ENCODE data around the gene ACACB. TPM values are rescaled to one million over a fixed set of nuclear protein-coding genes. Genes with fewer than 3 reads are reported as not detected.
A peak's percentile ranks its signal among the peaks of the same experiment; 100 is the strongest.

The ACACB gene
- total and polyA plus RNA-seq, 4 donors = 8.4 to 70.3 (median 30.1) TPM

DNA sequence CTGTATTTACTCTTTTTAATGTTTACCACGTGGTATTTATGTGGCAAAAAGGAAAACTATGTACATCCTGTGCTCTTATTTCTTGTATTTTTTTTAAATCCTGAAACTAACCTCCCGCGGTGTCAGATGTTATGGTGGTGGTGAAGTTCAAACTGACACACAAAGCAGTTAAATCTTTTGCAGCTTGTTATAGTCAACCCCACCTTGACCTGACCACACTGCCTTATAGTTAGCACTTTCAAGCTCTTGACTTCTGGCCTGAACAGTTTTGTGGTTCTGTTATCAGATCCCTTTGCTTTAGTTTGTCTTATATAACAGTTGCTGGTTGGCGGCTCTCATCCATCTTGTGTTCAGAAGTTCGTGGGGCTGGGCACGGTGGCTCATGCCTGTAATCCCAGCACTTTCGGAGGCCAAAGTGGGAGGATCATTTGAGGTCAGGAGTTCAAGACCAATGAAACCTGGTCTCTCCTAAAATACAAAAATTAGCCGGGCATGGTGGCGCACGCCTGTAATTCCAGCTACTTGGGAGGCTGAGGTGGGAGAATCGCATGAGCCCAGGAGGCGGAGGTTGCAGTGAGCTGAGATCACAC, 16.9 kb upstream of the ACACB start:
- no peak overlapping the region for H3K4me3 ChIP-seq (ENCODE audit: low read length in 2 of 2)
- ATAC-seq (ENCODE audit: low FRiP score) = no peak
- H3K4me1 ChIP-seq (ENCODE audit: control insufficient read depth in 1 of 2, insufficient read depth in 2 of 2, low read length in 2 of 2) = no peaks in the 10 kb centered on the region
- H3K27me3 ChIP-seq (ENCODE audit: control insufficient read depth in 1 of 2, insufficient read depth in 2 of 2, low read length in 1 of 2) = no peaks in the 10 kb centered on the region
- no peaks in the 10 kb centered on the region for H3K9me3 ChIP-seq (ENCODE audit: control insufficient read depth, low read length)
- intact Hi-C loops (cut with DNase I) = loop anchor here (5.0 to 10.0 kb wide), 3 partner anchors 295 to 765 kb away; partner anchors contain the start of genes CMKLR1 (in 1 of the 2), KCTD10 (in 1 of the 2) and UBE3B (in 1 of the 2)
- no peak overlapping the region for H3K27ac ChIP-seq (ENCODE audit: low read depth in 1 of 2, low read length in 2 of 2)
- 73% methylated on average over 12 of the region's 12 CpGs for WGBS, 2 donors
- peaks cover 0 to 2% of the 10 kb centered on the region in 2 donors for H3K36me3 ChIP-seq (ENCODE audit: control insufficient read depth in 1 of 2, insufficient read depth in 2 of 2, low read length in 1 of 2)
- no peak for DNase-seq

- Histone ChIP-seq H3K9me3 (ENCODE audit: control insufficient read depth, low read length) (no peaks in the 10 kb centered on the region), H3K27ac (ENCODE audit: low read depth in 1 of 2, low read length in 2 of 2) (no peak overlapping the region), H3K27me3 (ENCODE audit: control insufficient read depth in 1 of 2, insufficient read depth in 2 of 2, low read length in 1 of 2) (no peaks in the 10 kb centered on the region), H3K36me3 (ENCODE audit: control insufficient read depth in 1 of 2, insufficient read depth in 2 of 2, low read length in 1 of 2) (peaks cover 2 to 3% of the 10 kb centered on the region in 2 donors), H3K4me3 (ENCODE audit: low read length in 2 of 2) (no peak overlapping the region), H3K4me1 (ENCODE audit: control insufficient read depth in 1 of 2, insufficient read depth in 2 of 2, low read length in 2 of 2) (no peaks in the 10 kb centered on the region)
- DNase-seq (no peak), ATAC-seq (ENCODE audit: low FRiP score) (no peak)
- intact Hi-C loops (cut with DNase I) = no loop called here
- 92 to 96% methylated on average over 4 of the region's 4 CpGs for WGBS, 2 donors
Measured at GRCh38 chr12:109100741-109101140, 15.6 kb upstream of the ACACB start.

- 87 to 91% methylated on average over 3 of the region's 3 CpGs for WGBS, 2 donors
- H3K27me3 ChIP-seq (ENCODE audit: control insufficient read depth in 1 of 2, insufficient read depth in 2 of 2, low read length in 1 of 2) = no peaks in the 10 kb centered on the region
- intact Hi-C loops (cut with DNase I) = no loop called here
- H3K9me3 ChIP-seq (ENCODE audit: control insufficient read depth, low read length) = no peaks in the 10 kb centered on the region
- H3K4me3 ChIP-seq (ENCODE audit: low read length in 2 of 2) = no peak overlapping the region
- no peak for ATAC-seq (ENCODE audit: low FRiP score)
- peaks cover 3% of the 10 kb centered on the region in 2 donors for H3K36me3 ChIP-seq (ENCODE audit: control insufficient read depth in 1 of 2, insufficient read depth in 2 of 2, low read length in 1 of 2)
- no peak for DNase-seq
- no peak overlapping the region for H3K27ac ChIP-seq (ENCODE audit: low read depth in 1 of 2, low read length in 2 of 2)
- H3K4me1 ChIP-seq (ENCODE audit: control insufficient read depth in 1 of 2, insufficient read depth in 2 of 2, low read length in 2 of 2) = no peaks in the 10 kb centered on the region
Measured at GRCh38 chr12:109102491-109102890, 13.9 kb upstream of the ACACB start.

- Histone ChIP-seq H3K27me3 (ENCODE audit: control insufficient read depth in 1 of 2, insufficient read depth in 2 of 2, low read length in 1 of 2) (no peaks in the 10 kb centered on the region), H3K4me1 (ENCODE audit: control insufficient read depth in 1 of 2, insufficient read depth in 2 of 2, low read length in 2 of 2) (no peaks in the 10 kb centered on the region), H3K36me3 (ENCODE audit: control insufficient read depth in 1 of 2, insufficient read depth in 2 of 2, low read length in 1 of 2) (peaks cover 3 to 6% of the 10 kb centered on the region in 2 donors), H3K9me3 (ENCODE audit: control insufficient read depth, low read length) (no peaks in the 10 kb centered on the region), H3K4me3 (ENCODE audit: low read length in 2 of 2) (no peak overlapping the region), H3K27ac (ENCODE audit: low read depth in 1 of 2, low read length in 2 of 2) (no peak overlapping the region)
- DNase-seq (no peak), ATAC-seq (ENCODE audit: low FRiP score) (no peak)
- 92 to 94% methylated on average over 5 of the region's 5 CpGs for WGBS, 2 donors
- intact Hi-C loops (cut with DNase I) = no loop called here
Measured at GRCh38 chr12:109105176-109105575, 11.2 kb upstream of the ACACB start.

GRCh38 chr12:109109746-109110350, 6.5 kb upstream of the ACACB start:
- 92 to 95% methylated on average over 6 of the region's 6 CpGs for WGBS, 2 donors
- no peaks in the 10 kb centered on the region for H3K9me3 ChIP-seq (ENCODE audit: control insufficient read depth, low read length)
- intact Hi-C loops (cut with DNase I) = loop anchor here (5.0 to 10.0 kb wide), 3 partner anchors 37 to 275 kb away; no protein-coding TSS in a partner anchor
- ATAC-seq (ENCODE audit: low FRiP score) (no peak), DNase-seq (no peak)
- no peak overlapping the region for H3K4me3 ChIP-seq (ENCODE audit: low read length in 2 of 2)
- peak overlapping the region in 1 of 2 donors; percentile 42 for H3K27ac ChIP-seq (ENCODE audit: low read depth in 1 of 2, low read length in 2 of 2)
- peaks cover 3 to 5% of the 10 kb centered on the region in 2 donors for H3K36me3 ChIP-seq (ENCODE audit: control insufficient read depth in 1 of 2, insufficient read depth in 2 of 2, low read length in 1 of 2)
- H3K4me1 ChIP-seq (ENCODE audit: control insufficient read depth in 1 of 2, insufficient read depth in 2 of 2, low read length in 2 of 2) = no peaks in the 10 kb centered on the region
- no peaks in the 10 kb centered on the region for H3K27me3 ChIP-seq (ENCODE audit: control insufficient read depth in 1 of 2, insufficient read depth in 2 of 2, low read length in 1 of 2)

DNA sequence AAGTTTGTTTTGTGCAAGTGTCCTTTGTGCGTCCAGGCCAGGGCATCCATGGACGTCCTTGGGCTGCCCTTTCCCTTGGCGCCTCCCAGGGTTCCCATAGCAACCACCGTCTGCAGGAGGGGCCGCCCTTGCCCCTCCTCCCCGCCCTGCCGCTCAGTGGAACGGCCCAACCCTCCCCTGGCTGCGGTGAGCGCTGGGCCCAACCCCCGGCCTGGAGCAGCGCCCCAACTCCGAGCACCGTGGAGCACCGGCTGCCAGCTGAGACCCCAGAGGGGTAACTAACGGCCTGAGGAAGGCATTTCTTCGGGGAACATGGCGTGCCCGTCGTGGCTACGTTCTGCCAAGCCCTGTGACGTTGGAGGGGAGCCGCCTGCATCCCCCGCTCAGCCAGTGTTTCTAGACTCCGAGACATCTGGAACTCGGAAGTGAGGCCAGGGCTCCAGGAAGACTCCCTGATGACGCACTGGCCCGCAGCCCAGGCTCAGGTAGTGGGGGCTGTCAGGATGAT, 5.3 kb upstream of the ACACB start:
- no peaks in the 10 kb centered on the region for H3K27me3 ChIP-seq (ENCODE audit: control insufficient read depth in 1 of 2, insufficient read depth in 2 of 2, low read length in 1 of 2)
- H3K4me1 ChIP-seq (ENCODE audit: control insufficient read depth in 1 of 2, insufficient read depth in 2 of 2, low read length in 2 of 2) = no peaks in the 10 kb centered on the region
- DNase-seq (peak; percentile 94 to 96), ATAC-seq (ENCODE audit: low FRiP score) (peak; percentile 96)
- intact Hi-C loops (cut with DNase I) = loop anchor here (5.0 to 10.0 kb wide), 3 partner anchors 36 to 274 kb away; no protein-coding TSS in a partner anchor
- peak overlapping the region in 1 of 2 donors; percentile 25 for H3K27ac ChIP-seq (ENCODE audit: low read depth in 1 of 2, low read length in 2 of 2)
- peak overlapping the region; percentile 23 to 30 for H3K4me3 ChIP-seq (ENCODE audit: low read length in 2 of 2)
- 3 to 8% methylated on average over 28 of the region's 28 CpGs for WGBS, 2 donors
- H3K9me3 ChIP-seq (ENCODE audit: control insufficient read depth, low read length) = no peaks in the 10 kb centered on the region
- peaks cover 0 to 5% of the 10 kb centered on the region in 2 donors for H3K36me3 ChIP-seq (ENCODE audit: control insufficient read depth in 1 of 2, insufficient read depth in 2 of 2, low read length in 1 of 2)

GRCh38 chr12:109112720-109113465, 3.5 kb upstream of the ACACB start:
- DNase-seq = no peak
- Histone ChIP-seq H3K9me3 (ENCODE audit: control insufficient read depth, low read length) (no peaks in the 10 kb centered on the region), H3K4me1 (ENCODE audit: control insufficient read depth in 1 of 2, insufficient read depth in 2 of 2, low read length in 2 of 2) (no peaks in the 10 kb centered on the region), H3K27me3 (ENCODE audit: control insufficient read depth in 1 of 2, insufficient read depth in 2 of 2, low read length in 1 of 2) (no peaks in the 10 kb centered on the region), H3K4me3 (ENCODE audit: low read length in 2 of 2) (no peak overlapping the region), H3K36me3 (ENCODE audit: control insufficient read depth in 1 of 2, insufficient read depth in 2 of 2, low read length in 1 of 2) (peaks cover 0 to 3% of the 10 kb centered on the region in 2 donors), H3K27ac (ENCODE audit: low read depth in 1 of 2, low read length in 2 of 2) (no peak overlapping the region)
- intact Hi-C loops (cut with DNase I) = loop anchor here (5.0 to 10.0 kb wide), 3 partner anchors 34 to 272 kb away; no protein-coding TSS in a partner anchor
- 81 to 82% methylated on average over 11 of the region's 11 CpGs for WGBS, 2 donors
- no peak for ATAC-seq (ENCODE audit: low FRiP score)

GRCh38 chr12:109113661-109114321, 2.6 kb upstream of the ACACB start:
- H3K27me3 ChIP-seq (ENCODE audit: control insufficient read depth in 1 of 2, insufficient read depth in 2 of 2, low read length in 1 of 2) = no peaks in the 10 kb centered on the region
- no peaks in the 10 kb centered on the region for H3K4me1 ChIP-seq (ENCODE audit: control insufficient read depth in 1 of 2, insufficient read depth in 2 of 2, low read length in 2 of 2)
- H3K9me3 ChIP-seq (ENCODE audit: control insufficient read depth, low read length) = no peaks in the 10 kb centered on the region
- H3K27ac ChIP-seq (ENCODE audit: low read depth in 1 of 2, low read length in 2 of 2) = no peak overlapping the region
- DNase-seq = no peak
- 83 to 86% methylated on average over 5 of the region's 5 CpGs for WGBS, 2 donors
- H3K4me3 ChIP-seq (ENCODE audit: low read length in 2 of 2) = no peak overlapping the region
- intact Hi-C loops (cut with DNase I) = loop anchor here (5.0 to 10.0 kb wide), 3 partner anchors 34 to 271 kb away; no protein-coding TSS in a partner anchor
- ATAC-seq (ENCODE audit: low FRiP score) = no peak
- peaks cover 0 to 3% of the 10 kb centered on the region in 2 donors for H3K36me3 ChIP-seq (ENCODE audit: control insufficient read depth in 1 of 2, insufficient read depth in 2 of 2, low read length in 1 of 2)
